Neural cell (in vitro differentiated cells): ENCODE results near the gene PRKG1.

ENCODE experiments used
- EP300 ChIP-seq: fragments of 450-650 bp; conservative IDR thresholded peaks from 2 replicates; pipeline ENCODE4 v1.6.1; 2014; ENCODE audit warnings: antibody characterized with exemption, mild to moderate bottlenecking, moderate library complexity; ENCODE audit not compliant: poor library complexity, severe bottlenecking
- EZH2 ChIP-seq: fragments of 200-600, 300-800 bp; shearing (Covaris generic), sonication (generic); IDR thresholded peaks from 2 replicates; pipeline ENCODE4 v1.6.1; 2014; ENCODE audit warnings: antibody characterized with exemption, low read length, borderline replicate concordance, mild to moderate bottlenecking; ENCODE audit not compliant: insufficient read depth, poor library complexity, severe bottlenecking
- POLR2AphosphoS5 ChIP-seq: IDR thresholded peaks from 2 replicates; pipeline ENCODE4 v1.6.1; 2012
- SMC3 ChIP-seq: fragments of 450-650 bp; conservative IDR thresholded peaks from 2 replicates; pipeline ENCODE4 v1.6.1; 2014; ENCODE audit warnings: antibody characterized with exemption, mild to moderate bottlenecking, moderate library complexity; ENCODE audit not compliant: poor library complexity
- TF ChIP-seq, protein P1 (sequence below): fragments of 450-650 bp; IDR thresholded peaks from 2 replicates; pipeline ENCODE4 v1.5.1; 2014; ENCODE audit warnings: antibody characterized with exemption, mild to moderate bottlenecking, moderate library complexity; ENCODE audit not compliant: poor library complexity, severe bottlenecking

DNA sequence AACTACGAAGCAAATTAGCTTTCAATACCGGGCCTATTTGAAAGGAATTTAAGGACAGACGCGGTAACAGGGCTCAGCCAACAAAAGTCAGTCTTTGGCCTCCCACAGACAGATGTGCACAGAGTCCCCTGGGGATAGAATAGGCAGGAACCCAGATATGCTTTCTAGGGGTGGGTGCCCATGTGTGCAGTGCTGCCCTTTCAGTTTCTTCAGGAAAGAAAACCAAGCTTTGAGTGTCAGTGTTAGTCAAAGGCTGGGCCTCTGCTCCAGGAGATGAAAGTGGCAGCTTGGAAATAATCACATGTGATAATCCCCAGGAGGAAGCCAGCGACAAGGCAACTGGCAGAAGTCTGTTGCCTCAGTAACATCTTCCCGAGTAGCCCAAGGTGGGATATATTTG lies 668.9 kb downstream of the PRKG1 start:
- TF ChIP-seq EZH2 (no peak), POLR2AphosphoS5 (peak; percentile 48), SMC3 (no peak), EP300 (peak; percentile 54)
- TF ChIP-seq, protein P1, sequence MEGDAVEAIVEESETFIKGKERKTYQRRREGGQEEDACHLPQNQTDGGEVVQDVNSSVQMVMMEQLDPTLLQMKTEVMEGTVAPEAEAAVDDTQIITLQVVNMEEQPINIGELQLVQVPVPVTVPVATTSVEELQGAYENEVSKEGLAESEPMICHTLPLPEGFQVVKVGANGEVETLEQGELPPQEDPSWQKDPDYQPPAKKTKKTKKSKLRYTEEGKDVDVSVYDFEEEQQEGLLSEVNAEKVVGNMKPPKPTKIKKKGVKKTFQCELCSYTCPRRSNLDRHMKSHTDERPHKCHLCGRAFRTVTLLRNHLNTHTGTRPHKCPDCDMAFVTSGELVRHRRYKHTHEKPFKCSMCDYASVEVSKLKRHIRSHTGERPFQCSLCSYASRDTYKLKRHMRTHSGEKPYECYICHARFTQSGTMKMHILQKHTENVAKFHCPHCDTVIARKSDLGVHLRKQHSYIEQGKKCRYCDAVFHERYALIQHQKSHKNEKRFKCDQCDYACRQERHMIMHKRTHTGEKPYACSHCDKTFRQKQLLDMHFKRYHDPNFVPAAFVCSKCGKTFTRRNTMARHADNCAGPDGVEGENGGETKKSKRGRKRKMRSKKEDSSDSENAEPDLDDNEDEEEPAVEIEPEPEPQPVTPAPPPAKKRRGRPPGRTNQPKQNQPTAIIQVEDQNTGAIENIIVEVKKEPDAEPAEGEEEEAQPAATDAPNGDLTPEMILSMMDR, result no peak
